Measurements from ENCODE around the gene AMBRA1. TPM values are rescaled to one million over a fixed set of nuclear protein-coding genes. Genes with fewer than 3 reads are reported as not detected.
"Not testable (repeated sequence)": the region's sequence is repeated elsewhere in the genome, so short reads cannot be mapped to it uniquely, and the experiment has no call there.

AMBRA1 gene
- polyA plus RNA-seq, 2 of the 4 experiments (the other 2 are of a cell fraction): 11.5 to 13.4 TPM

GRCh38 chr11:46521961-46522681 lies 71.7 kb downstream of the AMBRA1 start:
- WGBS (ENCODE audit: missing lambda C conversion rate): 87% methylated on average over 4 of the region's 4 CpGs
- TF ChIP-seq BHLHE40 (IDR thresholded peaks at IDR 0.05; ENCODE audit: low read depth, low read length): no peak
- no peak for TF ChIP-seq HEYL (CRISPR knock-in tag; IDR thresholded peaks at IDR 0.05)
- TF ChIP-seq, protein P1, sequence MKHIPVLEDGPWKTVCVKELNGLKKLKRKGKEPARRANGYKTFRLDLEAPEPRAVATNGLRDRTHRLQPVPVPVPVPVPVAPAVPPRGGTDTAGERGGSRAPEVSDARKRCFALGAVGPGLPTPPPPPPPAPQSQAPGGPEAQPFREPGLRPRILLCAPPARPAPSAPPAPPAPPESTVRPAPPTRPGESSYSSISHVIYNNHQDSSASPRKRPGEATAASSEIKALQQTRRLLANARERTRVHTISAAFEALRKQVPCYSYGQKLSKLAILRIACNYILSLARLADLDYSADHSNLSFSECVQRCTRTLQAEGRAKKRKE (CRISPR knock-in tag; IDR thresholded peaks at IDR 0.05; ENCODE audit: low read depth): no peak
- TF ChIP-seq HOXB13 (CRISPR knock-in tag; IDR thresholded peaks at IDR 0.05; ENCODE audit: low read depth): no peak
- no peak for TF ChIP-seq HOXA7 (CRISPR knock-in tag; IDR thresholded peaks at IDR 0.05)
- TF ChIP-seq ZSCAN20 (CRISPR knock-in tag; IDR thresholded peaks at IDR 0.05): no peak
- TF ChIP-seq ESRRA (IDR thresholded peaks at IDR 0.05; ENCODE audit: borderline replicate concordance, low read length): no peak
- FAIRE-seq (no peak), ATAC-seq (peak in 1 of 2 experiments; percentile 73; a peak in 3 of 6 replicates), DNase-seq (ENCODE audit: low read depth in 1 of 2, low spot score in 1 of 2) (peak in 1 of 2 experiments; percentile 20)
- ChIA-PET POLR2A (interaction anchor here (1.0 kb wide), 1 partner anchor 32 kb away, joined by 3 read pairs; no protein-coding TSS in a partner anchor), CTCF (interaction anchor here (0.9 to 1.8 kb wide), 4 partner anchors 19 to 150 kb away, joined by 3 to 4 read pairs (median 3); no protein-coding TSS in a partner anchor)
- H3K9me3 ChIP-seq: no peaks in the 10 kb centered on the region
- H3K4me1 ChIP-seq: peaks cover 19% of the 10 kb centered on the region
- H3K4me2 ChIP-seq: no peak overlapping the region
- no peak overlapping the region for H3K4me3 ChIP-seq
- no peak overlapping the region for H3K27ac ChIP-seq

DNA sequence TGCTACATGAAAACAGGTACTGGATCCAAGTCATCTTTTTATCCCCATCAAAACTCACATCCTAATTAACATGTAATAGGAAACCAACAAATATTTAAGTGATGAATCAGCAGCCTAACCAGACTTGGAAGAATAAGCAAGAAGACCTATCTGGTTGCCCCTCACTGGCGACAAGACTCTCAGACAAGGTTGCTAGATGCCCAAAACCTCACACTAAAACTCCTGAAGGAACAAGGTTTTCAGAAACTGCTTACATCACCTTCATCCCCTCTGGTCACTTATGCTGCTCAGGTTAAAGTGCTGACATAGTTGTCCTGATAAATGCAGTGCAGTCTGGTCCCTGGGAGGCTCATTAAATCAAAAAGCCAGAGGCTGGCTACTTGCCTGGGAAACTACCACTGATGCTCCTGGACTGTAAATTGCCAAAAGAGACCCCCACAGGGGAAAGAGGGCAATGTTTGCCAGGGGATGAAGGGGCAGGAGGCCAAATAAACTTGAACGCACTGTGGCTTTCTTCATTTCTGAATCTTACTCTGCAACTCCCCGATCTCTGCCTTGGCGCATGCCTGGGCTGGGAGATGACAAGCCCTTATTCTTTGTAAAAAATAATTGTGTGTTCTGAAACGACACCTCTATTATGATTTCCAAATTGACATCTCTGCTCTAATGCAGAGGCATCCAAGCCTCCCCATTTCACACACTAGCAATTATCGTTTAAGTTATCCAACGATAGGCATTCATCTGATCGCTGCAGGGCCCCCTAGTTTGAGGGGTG lies 72.7 kb downstream of the AMBRA1 start:
- no peak overlapping the region for H3K4me2 ChIP-seq
- H3K9me3 ChIP-seq: no peaks in the 10 kb centered on the region
- 94% methylated on average over 8 of the region's 8 CpGs for WGBS (ENCODE audit: missing lambda C conversion rate)
- ChIA-PET CTCF (interaction anchor here (3.2 kb wide), 1 partner anchor 8 kb away, joined by 13 read pairs; no protein-coding TSS in a partner anchor), POLR2A (no interaction called here)
- FAIRE-seq (no peak), DNase-seq (ENCODE audit: low read depth in 1 of 2, low spot score in 1 of 2) (no peak), ATAC-seq (no peak)
- TF ChIP-seq KDM1A (IDR thresholded peaks at IDR 0.05; ENCODE audit: low read depth): no peak
- peak; percentile 49 for TF ChIP-seq MAFK (IDR thresholded peaks at IDR 0.05; ENCODE audit: partially characterized antibody)
- H3K4me1 ChIP-seq: peaks cover 23% of the 10 kb centered on the region
- no peak overlapping the region for H3K27ac ChIP-seq
- no peak overlapping the region for H3K4me3 ChIP-seq

GRCh38 chr11:46519351-46519750 lies 74.5 kb downstream of the AMBRA1 start:
- Histone ChIP-seq H3K27ac (no peak overlapping the region), H3K9me3 (no peaks in the 10 kb centered on the region), H3K4me1 (peaks cover 26% of the 10 kb centered on the region), H3K4me3 (no peak overlapping the region), H3K4me2 (no peak overlapping the region)
- 93% methylated on average over 3 of the region's 3 CpGs for WGBS (ENCODE audit: missing lambda C conversion rate)
- ATAC-seq (no peak), DNase-seq (ENCODE audit: low read depth in 1 of 2, low spot score in 1 of 2) (no peak), FAIRE-seq (no peak)
- ChIA-PET CTCF (interaction anchor here (0.6 to 3.2 kb wide), 4 partner anchors 10 to 130 kb away, joined by 3 to 13 read pairs (median 8); no protein-coding TSS in a partner anchor), POLR2A (no interaction called here)
- TF ChIP-seq RARB (CRISPR knock-in tag; IDR thresholded peaks at IDR 0.05) (no peak), CBX8 (IDR thresholded peaks at IDR 0.05) (no peak), HDAC2 (IDR thresholded peaks at IDR 0.05) (no peak)
- TF ChIP-seq, protein P2, sequence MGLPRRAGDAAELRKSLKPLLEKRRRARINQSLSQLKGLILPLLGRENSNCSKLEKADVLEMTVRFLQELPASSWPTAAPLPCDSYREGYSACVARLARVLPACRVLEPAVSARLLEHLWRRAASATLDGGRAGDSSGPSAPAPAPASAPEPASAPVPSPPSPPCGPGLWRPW (IDR thresholded peaks at IDR 0.05): no peak

DNA sequence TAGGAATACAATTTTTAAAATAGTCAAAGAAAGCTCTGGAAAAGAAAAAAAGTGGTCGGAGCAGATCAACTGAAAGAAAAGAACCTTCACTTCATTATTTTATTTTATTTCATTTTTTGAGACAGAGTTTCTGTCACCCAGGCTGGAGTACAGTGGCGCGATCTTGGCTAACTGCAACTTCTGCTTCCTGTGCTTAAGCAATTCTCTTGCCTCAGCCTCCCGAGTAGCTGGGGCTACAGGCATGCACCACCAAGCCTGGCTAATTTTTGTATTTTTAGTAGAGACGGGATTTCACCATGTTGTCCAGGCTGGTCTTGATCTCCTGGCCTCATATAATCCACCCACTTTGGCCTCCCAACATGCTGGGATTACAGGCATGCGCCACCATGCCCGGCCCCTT lies 74.9 kb downstream of the AMBRA1 start:
- WGBS (ENCODE audit: missing lambda C conversion rate): 86% methylated on average over 7 of the region's 7 CpGs
- DNase-seq (ENCODE audit: low read depth in 1 of 2, low spot score in 1 of 2); H3K4me2 ChIP-seq; ATAC-seq; H3K9me3 ChIP-seq; H3K4me3 ChIP-seq; POLR2A ChIA-PET; H3K27ac ChIP-seq; FAIRE-seq: not testable (repeated sequence)
- CTCF ChIA-PET: interaction anchor here (0.6 to 3.2 kb wide), 4 partner anchors 10 to 130 kb away, joined by 3 to 13 read pairs (median 8); no protein-coding TSS in a partner anchor
- H3K4me1 ChIP-seq: peaks cover 26% of the 10 kb centered on the region

GRCh38 chr11:46514370-46514769 lies 79.5 kb downstream of the AMBRA1 start:
- ChIA-PET POLR2A (no interaction called here), CTCF (interaction anchor here (0.7 to 1.4 kb wide), 3 partner anchors 13 to 126 kb away, joined by 4 to 5 read pairs (median 5); no protein-coding TSS in a partner anchor)
- 100% methylated on average over 1 of the region's 1 CpG for WGBS (ENCODE audit: missing lambda C conversion rate)
- FAIRE-seq (no peak), DNase-seq (ENCODE audit: low read depth in 1 of 2, low spot score in 1 of 2) (no peak), ATAC-seq (no peak)
- Histone ChIP-seq H3K4me1 (peaks cover 7% of the 10 kb centered on the region; the same call in 1 of the 3 replicates), H3K4me3 (no peak overlapping the region), H3K4me2 (no peak overlapping the region), H3K27ac (no peak overlapping the region), H3K9me3 (no peaks in the 10 kb centered on the region)
- TF ChIP-seq MAFK (IDR thresholded peaks at IDR 0.05; ENCODE audit: partially characterized antibody): peak; percentile 65
- no peak for TF ChIP-seq HOXA7 (CRISPR knock-in tag; IDR thresholded peaks at IDR 0.05)

Data from A549 (cell line).